Measurements from ENCODE around the gene PTPN1.

The PTPN1 gene

DNA sequence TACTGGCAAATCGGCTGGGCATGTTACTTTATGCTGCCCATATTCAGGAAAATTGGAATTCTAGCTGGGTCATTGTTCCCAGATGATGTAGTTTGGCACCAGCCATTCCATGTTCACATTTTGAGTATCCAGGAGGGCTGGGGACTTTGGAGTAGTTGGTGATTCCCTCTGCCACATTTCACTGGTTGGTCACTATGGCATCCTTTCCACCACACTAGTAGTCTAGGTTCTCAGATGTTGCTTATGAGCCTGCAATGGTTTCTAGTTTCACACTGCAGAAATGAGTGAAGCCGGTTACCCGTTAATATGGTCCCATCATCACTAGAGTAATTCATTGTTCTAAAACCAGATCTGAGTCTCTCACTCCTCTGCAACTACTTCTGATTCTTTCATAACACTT is 4.6 kb downstream of the PTPN1 start:
- DNase-seq: no peak

DNA sequence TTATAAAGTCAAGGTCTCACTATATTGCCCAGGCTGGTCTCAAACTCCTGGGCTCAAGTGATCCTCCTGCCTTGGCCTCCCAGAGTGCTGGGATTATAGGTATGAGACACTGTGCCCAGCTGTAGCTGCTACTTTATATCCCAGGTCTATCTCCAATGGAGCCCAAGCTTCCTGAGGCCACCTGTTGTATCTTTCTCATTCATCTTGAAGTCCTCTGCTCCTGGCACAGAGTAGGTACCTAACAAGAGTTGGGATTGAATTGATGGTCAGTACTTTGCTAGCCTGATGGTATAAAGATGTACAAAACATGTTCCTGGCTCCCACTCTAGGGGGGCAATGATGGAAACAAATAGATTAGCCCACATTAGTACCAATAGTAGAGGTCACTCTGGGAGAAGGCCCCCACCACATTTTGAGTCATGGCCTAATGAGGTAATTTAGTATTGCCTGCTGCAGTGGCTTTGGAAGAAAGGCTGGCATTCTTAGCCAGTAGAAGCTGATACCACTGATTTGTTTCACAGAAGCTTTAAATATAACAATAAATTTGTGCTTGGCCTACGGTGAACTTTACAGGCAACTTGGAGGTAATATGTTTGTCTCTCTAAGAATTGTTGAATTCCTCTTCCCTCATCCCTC is 5.4 kb downstream of the PTPN1 start:
- no peak for DNase-seq

- no peak for DNase-seq
These were observed 6.2 kb downstream of the PTPN1 start for GRCh38 chr20:50516180-50516934.

DNA sequence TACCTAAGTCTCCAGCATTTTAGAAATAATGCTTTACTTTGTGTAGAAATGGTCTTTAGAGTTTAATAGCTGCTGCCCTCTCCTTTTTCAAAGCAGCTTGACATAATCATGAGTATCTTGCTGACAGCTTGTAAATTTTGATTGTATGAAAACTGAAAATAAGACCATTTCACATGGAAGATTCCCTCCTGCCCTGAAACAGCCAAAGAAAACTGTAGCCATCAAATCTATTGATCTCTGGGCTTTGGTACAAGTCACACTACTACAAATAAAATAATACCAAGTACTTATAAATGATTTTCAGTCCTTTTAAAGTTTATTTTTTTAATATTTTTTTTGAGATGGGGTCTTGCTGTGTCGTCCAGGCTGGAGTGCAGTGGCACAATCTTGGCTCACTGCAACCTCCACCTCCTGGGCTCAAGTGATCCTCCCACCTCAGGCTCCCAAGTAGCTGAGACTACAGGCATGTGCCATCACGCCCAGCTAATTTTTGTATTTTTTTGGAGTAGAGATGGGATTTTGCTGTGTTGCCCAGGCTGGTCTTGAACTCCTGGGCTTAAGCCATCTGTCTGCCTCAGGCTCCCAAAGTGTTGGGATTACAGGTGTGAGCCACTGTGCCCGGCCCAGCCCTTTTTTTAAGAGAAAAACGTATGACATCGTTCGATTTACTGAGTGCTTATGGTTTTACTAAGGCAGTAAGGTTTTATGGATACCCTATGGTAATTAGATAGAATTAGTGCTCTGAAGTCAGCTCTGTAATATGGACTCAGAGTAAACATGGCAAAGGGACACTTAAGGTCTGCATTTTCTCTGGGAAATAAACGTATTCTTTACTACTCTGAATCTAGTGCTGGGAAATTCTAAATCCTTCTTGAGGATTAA is 7.0 kb downstream of the PTPN1 start:
- no peak for DNase-seq

DNA sequence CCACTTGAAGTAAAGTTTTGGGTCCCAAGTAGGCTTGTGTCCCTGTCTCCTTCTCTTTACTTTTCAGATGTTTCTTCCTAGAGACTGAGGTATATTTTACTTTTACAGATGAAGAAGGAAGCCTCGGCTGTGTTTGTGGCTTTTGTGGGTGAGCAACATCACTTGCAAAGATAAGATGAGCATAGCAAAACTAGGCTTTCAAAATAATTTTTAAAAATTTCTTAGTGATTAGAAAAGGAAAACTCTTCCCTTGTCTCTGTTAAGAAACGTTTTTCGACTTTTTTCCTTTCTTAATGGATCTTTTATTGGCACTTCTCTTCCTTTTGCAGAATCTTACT is 7.6 kb downstream of the PTPN1 start:
- no peak for DNase-seq

- no peak for DNase-seq
These were observed 8.1 kb downstream of the PTPN1 start for GRCh38 chr20:50518270-50518721.

DNA sequence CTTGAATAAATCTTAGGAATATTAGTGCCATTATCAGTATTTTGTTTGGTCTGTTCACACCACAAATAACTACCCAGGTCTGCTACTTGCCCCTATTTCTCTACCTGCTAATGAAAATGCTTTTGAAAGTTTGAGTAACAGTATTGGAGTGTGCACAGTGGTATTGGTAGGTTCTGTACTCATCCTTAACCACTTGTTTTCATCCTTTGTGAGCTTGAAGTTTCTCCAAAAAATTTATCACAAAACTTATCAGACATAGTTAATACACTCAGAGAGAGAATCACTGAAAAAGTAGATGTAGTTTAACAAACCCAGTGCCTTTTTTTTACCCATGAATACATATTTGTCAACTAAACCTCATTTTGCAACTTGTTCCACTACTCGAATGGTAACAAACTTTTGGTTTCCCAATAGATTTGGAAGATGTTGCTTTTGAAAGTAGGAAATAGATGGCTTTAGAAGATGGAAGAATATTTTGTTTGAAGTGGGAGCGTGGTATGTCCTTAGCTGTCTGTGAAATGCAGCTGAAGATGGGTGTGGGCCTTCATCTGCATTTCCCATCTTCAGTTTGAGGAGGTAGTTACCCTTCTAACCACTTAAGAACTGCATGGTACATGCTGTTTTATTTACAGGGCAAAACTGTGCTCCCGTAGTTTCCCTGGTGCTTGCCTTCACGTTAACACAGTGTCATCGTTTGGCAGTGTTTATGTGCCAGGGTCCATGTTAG is 9.0 kb downstream of the PTPN1 start:
- DNase-seq: no peak

GRCh38 chr20:50520222-50520880 is 10.2 kb downstream of the PTPN1 start:
- no peak for DNase-seq

DNA sequence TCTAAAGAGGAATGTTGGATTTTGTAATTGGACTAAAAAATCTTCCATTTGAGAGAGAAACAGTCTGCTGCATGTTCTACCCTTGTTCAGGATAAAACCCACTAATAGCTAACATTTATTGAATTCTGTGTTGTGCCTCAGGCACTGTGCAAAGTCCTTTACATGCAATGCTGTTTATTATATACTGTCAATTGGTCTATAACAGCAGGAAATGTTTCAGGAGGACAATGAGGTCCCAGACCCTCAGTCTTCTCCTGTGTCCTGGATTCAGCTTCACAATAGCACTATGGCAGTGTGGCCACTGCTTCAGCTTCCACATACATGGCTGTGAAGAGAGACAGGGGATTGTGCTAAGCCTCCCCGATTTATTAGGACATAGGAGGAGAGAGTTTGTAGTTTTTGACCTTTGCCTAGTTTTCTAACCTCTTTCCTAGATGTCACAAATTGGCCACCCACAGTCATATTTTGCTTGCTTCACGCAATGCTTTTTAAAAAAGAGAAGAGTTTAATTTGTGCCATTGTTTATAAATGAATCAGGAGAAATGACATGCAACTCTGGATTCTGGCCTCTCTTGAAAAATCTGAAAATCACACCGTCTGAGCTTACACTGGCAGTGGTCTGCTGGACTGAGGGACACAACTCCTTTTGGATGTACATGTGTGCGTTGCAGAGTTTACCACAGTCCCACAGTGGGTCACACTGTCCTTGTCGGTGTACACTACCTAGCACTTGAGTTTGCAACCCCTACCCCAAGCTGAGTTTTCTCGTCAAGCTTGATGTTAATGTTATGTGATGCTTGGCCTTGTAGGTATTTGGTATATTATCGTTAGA is 11.3 kb downstream of the PTPN1 start:
- no peak for DNase-seq

DNA sequence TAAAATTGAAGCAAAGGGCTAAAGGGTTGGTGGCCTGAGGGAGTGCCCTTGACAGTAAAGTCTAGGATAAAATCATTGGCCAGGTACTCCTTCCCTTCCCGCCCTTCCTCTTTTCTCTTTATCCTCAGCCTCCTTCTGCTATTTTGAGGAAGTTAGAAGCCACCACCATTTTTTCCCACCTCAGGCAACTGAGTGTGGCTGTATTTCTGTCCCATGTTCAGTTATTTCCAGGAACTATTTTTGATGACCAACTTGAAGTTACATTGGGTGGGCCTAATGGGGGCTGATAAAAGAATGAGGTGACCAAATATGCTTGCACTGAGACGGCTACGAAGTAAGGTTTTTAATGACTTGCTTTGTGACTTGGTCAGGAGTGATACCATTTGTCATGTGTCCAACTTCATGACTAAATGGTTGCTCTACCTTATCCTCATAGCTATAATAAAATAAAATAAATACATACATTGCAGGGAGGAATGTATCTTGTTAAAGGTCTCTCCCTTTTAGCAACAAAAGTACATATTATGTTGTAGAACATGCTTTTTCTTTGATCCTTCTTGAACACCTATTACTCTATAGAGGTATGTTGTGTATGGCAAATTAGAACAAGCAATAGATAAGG is 12.0 kb downstream of the PTPN1 start:
- DNase-seq: no peak

DNA sequence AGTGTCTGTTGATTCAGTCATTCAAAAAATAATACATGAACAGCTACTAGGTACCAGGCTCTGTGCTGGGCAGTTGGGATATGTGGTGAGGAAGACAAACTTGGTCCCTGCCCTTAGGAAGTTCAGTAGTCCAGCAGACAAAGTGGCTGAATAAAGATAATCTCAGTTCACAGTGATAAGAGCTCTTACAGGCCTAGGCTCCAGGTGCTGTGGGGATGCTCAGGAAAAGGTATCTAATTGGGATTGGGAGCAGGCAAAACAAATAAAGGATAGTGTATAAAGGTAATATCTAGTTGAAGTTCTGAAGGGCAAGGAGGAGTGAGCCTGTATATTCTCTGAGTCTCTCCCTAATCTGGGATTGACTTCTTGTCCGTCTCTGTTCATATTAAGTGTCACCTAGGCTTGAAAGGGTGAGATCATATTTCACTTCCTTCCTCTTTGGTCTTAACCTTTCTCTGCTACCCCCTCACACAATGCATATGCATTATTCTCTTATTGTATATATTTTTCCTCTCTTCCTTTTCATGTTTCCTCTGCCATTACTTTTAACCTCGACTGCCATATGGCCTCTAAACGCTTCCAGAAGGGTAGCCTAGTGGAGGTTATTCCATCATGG is 13.5 kb downstream of the PTPN1 start:
- DNase-seq: no peak

- no peak for DNase-seq
These were observed 15.5 kb downstream of the PTPN1 start for GRCh38 chr20:50525681-50526080.

- DNase-seq: no peak
These were observed 16.3 kb downstream of the PTPN1 start for GRCh38 chr20:50526403-50526989.

DNA sequence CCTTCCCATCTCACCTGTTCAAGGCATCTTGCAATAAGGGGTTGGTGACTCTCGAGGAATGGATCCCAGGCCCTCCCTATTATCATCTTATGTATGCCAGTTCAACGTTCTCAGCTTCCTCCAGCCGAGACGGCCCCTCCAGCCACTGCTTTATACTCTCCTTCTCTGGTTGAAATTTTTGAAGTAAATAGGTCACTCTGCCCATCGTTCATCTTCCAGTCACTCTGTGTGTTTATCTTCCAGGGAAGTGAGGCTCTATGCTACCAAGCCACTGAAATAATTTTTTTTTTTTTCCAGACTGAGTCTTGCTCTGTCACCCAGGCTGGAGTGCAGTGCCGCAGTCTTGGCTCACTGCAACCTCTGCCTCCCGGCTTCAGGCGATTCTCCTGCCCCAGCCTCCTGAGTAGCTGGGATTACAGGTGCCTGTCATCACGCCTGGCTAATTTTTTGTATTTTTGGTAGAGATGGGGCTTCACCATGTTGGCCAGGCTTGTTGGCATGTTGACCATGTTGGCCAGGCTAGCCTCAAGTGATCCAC is 17.0 kb downstream of the PTPN1 start:
- DNase-seq: no peak

- no peak for DNase-seq
These were observed 17.9 kb downstream of the PTPN1 start for GRCh38 chr20:50528129-50528528.

GRCh38 chr20:50528804-50529351 is 18.7 kb downstream of the PTPN1 start:
- no peak for DNase-seq

DNA sequence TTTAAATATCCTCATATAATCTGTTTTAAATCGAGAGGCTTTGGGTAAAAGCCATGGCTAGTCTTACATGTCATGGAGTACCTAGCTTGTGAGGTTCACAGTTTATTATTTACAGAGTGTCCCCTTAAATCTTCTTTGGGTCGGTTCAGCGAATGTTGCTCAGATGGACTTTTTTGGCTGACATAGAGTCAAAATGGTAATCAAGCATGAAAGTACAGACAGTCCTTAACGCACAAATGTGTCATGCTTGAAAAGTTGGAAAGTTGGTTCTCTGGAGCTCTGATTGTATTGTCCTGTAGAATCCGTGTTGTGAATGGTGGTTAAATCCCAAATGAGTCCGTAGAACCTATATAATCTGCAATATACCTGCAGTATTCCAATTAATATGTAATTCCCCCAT is 22.0 kb downstream of the PTPN1 start:
- no peak for DNase-seq

- no peak for DNase-seq
These were observed 22.9 kb downstream of the PTPN1 start for GRCh38 chr20:50533061-50533460.

DNA sequence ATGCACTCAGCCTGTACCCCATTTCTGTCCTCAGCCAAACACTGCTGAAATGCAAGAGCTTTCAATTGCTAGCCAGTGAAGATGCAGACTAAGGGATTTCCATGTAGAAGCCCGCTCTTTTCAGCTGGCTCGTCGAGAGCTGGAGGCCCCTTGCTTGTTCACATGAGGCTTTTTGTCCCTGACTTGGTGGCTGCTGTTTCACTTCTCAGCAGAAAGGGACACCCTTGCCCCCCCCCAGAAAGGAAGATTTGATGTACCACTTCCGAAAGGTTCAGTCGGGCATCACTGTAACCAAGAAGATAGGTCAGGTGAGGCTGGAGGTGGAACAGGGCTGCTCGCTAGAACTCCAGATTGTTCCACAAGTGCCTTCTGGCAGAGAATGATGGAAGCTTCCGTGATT is 23.3 kb downstream of the PTPN1 start:
- DNase-seq: no peak

- DNase-seq: no peak
These were observed 24.4 kb downstream of the PTPN1 start for GRCh38 chr20:50534567-50534966.

All from femur (tissue), 1 donor.